ENCODE results near the gene DARS1.
A peak's percentile ranks its signal among the peaks of the same experiment; 100 is the strongest.

Gene DARS1

GRCh38 chr2:135985018-135985825, at the start of gene DARS1:
DARS1 (minus strand) TSS chr2:135985626; CDS start chr2:135985468, 158 bp downstream.
- peak; percentile 69 for DNase-seq

DNA sequence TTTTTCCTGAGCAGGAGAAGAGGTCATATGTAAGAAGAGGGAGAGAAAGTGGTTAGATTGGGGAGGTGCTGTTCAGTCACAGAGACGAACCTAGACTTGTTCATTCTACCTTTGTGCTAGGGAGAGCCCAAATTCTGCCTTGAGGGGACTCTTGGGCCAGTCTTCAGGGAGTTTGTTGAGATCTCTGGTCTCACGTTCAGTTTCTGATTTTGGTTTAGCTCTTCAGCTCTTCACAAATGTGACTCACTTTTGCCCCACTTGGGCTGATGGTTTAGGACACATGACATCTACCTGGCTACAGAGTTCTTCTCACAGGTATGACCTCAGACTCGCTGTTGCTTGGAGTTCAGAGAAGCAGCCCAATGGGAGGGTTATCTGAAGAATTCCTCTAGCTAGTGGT, 49.2 kb upstream of the DARS1 start:
- DNase-seq, result no peak

DNA sequence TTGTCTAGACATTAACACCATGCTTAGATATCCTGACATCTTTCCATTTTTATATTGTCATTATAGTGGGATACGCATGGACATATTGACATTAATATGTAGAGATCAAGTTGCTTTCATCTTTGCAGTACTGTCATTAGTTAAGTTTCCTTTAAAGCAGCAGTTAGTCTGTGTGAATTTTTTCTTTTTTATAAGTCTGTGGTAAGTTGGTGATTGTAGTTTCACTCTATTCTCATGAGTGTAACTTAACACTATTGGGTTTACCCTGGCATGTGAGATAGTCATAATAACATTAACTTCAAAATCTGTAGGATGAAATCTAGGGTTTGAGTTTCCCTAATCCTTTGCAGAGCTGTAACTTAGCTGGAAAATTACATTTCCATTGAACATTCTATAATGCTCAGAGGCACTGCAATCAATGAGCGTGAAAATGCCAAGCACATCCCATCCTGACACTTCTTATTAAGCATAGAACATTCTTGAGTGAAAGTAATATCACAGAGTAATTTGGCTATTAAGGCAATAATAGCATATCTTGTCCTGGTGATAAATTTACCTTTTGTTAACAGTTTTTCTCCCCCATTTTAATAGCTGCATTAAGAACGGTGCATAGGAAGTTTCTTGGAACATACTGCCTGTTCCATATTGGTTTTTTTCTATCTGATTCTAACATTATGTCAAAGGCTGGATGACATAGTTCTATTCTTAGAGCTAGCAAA, 47.5 kb upstream of the DARS1 start:
- no peak for DNase-seq

- no peak for DNase-seq
Measured at GRCh38 chr2:136032192-136032591, 46.8 kb upstream of the DARS1 start.

GRCh38 chr2:136031711-136032110, 46.3 kb upstream of the DARS1 start:
- DNase-seq, result no peak

DNA sequence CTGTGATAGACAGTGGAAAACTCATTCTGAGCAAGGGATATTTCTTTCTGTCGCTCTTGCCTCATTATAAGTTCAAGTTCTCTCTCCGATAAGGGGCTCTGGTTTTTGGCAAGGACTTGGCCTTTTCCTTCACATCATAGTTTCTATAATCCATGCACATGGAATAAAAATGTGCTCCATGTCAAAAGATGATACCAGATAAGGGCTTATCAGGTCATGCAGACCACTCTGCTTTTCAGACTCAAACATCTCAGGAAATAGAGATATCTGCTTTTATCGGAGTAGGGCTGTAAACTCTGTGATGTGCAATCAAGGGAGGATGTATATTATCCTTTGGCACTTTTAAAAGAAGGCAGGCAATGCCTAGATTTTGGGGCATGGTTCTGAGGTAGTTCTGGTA, 45.0 kb upstream of the DARS1 start:
- DNase-seq, result no peak

DNA sequence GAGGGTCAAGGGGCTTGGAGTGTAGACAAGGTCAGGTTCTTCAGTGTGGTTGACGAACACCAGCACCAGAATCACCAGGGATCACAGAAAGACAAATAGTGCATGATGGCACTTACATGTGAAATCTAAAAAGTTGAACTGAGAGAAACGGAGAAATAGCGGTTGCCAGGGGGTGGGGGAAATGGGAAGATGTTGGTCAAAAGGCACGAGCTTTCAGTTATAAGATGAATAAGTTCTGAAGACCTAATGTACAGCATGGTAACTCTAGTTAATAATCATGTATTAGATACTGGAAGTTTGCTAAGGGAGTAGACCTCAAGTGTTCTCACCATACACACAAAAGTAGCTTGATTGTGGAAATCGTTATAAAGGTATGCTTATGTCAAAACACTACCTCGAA, 43.7 kb upstream of the DARS1 start:
- no peak for DNase-seq

GRCh38 chr2:136028001-136028400, 42.6 kb upstream of the DARS1 start:
- no peak for DNase-seq

GRCh38 chr2:136027112-136027511, 41.7 kb upstream of the DARS1 start:
- DNase-seq, result no peak

GRCh38 chr2:136025057-136025973, 39.9 kb upstream of the DARS1 start:
- DNase-seq, result peak; percentile 38

GRCh38 chr2:136024616-136025015, 39.2 kb upstream of the DARS1 start:
- no peak for DNase-seq

- no peak for DNase-seq
Measured at GRCh38 chr2:136024185-136024584, 38.8 kb upstream of the DARS1 start.

DNA sequence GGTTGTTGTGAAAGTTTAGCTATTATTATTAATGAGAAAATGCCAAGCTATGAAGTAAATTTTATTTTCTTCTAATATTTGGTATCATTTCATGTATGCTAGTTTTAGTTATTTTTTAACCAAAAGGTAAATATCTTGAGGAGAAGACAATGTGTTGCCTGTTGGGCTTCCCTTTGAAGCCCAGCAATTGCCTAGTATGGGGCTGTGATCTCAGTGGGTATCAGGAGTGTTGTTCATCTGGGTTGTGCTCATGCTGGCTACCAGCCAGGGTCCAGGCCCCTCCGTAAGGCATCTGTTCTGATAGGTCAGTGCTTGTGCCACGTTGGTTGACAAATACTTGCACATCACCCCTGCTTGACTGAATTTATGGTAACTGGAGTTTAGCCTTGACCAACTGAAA, 38.0 kb upstream of the DARS1 start:
- DNase-seq, result no peak

DNA sequence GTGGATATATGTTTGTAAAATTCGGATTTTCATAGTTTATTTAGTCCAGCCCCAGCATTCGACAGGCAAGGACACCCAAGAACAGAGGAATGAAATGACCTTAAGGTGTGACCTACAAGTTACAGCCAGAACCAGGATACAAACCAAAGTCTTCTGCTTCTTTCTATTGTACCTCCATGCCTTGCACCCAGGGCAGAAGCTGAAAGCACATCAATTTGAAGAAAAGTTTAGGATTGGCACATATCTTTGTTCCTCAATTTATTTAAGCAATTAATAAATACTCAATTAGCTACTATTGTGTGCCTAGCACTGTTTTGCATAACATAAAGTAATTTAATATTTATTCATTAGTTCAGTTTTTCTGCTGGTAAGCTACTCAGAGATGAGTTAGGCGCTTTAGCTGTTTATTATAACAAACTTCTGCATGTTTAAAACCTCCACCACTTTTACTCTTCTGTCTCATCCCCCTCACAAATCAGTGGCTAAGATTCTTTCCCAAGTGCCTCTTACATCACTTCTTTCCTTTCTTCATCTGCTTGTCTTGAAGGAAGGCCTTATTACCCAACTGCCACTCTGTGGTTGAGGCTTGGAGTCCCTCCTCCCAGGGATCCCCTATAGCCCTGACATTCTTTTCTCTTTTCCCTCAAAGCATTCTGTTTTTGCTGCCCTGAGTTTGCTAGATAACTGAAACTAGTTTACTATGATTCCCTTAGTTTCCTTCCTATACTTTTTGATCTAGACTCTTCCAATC, 37.1 kb upstream of the DARS1 start:
- no peak for DNase-seq

DNA sequence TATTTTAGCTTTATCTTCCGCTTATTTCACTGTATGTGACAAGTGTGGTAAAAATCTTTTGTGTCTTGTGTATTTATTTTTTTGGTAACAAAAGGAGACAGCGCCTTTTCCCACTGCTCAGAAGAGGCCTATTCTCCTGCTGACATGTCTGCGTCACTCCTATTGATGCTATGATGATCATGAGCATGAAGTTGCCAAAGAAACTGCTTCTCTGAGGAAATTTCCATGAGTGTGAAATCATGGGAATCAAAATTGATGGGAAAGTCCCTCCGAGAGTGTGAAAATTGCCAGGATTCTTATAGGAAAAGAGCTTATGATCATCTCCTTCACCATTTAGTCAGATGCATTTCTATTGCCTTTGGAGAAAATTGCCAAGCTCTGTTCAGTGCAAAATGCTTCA, 36.5 kb upstream of the DARS1 start:
- DNase-seq, result no peak

DNA sequence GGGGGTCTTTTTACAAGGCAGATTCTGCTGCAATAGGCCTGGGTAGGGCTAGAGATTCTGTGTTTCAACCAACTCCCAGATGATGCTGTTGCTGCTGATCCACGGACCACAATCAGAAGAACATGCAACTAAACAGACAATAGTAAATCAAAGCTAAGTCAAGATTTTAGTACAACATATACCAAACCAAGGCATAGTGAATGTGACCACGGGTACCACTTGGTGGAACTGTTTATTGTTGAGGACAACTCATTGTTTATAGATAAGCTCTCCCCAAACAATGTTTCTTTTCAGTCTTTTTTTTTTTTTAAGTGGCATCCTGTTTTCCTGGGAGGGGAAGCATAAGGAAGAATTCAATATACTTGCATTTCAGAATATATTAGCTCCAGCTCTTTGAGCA, 36.0 kb upstream of the DARS1 start:
- DNase-seq, result no peak

GRCh38 chr2:136020831-136021230, 35.4 kb upstream of the DARS1 start:
- DNase-seq, result no peak

GRCh38 chr2:136019825-136020224, 34.4 kb upstream of the DARS1 start:
- no peak for DNase-seq

GRCh38 chr2:136019306-136019705, 33.9 kb upstream of the DARS1 start:
- DNase-seq, result no peak

GRCh38 chr2:136017786-136018185, 32.4 kb upstream of the DARS1 start:
- no peak for DNase-seq

DNA sequence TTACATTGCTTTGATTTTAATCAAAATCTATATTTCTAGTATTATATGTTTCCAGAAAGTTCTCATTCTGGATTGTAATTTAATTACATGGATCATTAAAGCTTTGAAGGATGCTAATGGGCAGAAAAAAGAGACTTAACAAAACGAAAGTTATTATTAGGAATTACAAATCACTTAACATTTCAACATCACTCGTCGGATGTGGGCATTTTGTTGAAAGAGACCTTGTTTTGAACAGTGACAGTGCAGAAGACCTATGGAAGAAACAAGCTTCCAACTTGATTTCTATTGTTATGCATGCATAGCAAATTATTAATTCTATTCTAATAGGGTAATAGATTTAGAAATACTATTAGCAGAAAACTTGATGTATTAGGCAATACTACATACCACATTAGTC, 31.4 kb upstream of the DARS1 start:
- DNase-seq, result no peak

DNA sequence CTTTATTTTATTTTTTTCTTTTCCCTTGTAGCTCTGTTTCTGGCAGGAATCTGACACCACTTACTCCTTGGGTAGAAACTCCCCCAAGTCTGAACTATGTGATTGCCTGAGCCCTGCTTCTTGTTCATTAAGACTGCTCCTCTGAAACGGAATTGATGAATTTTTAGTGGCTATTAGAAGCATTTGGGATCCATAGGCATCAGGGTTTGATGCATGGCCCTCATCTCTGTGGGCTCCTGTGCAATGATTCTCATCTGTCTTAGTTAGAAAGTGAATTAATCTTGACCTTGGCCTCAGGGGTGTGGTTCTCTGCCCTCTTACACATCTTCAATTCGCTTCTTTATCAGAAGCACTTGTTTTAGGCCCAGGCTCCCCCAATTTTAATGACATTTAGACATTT, 31.0 kb upstream of the DARS1 start:
- no peak for DNase-seq

DNA sequence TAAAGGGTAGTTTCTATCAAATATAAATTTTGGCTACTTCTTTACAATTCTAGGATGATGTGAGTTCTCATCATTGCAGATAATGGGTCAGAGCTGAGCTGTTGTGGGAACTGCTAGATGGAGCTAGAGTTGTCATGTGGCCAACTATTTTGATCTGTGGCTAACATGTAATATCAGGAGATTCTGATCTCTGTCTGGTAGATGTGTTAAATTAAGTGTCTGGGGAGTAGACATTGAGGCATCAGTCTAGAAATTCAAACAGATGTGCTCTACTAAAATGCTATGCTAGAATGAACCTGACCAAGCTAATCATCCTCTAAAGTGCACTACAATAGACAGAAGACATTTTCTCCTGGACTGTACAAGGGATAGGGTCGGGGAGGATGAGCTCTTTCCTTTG, 30.3 kb upstream of the DARS1 start:
- no peak for DNase-seq
